Adrenal gland (tissue), 5 donors: ENCODE measurements around the gene MACROD2.

Experiments used
- POLR2A ChIP-seq, 2 donors: fragments of 450-650 bp; IDR thresholded peaks; one replicate each; pipeline ENCODE4 v1.6.1; 2017; ENCODE audit warnings: antibody characterized with exemption in 2 of 2, mild to moderate bottlenecking in 2 of 2, moderate library complexity in 1 of 2
- TF ChIP-seq, protein P1 (sequence below), 6 experiments: fragments of 450-650 bp in 4 of 6; fragments of 200-600 bp in 2 of 6; sonication (generic) in 1 of 6; IDR thresholded peaks; 1 replicate in 5 of 6; 2 replicates in 1 of 6; pipeline versions ENCODE4 v1.5.1 to v1.8.0; 2016 to 2021; ENCODE audit warnings: antibody characterized with exemption in 6 of 6, mild to moderate bottlenecking in 2 of 6, moderate library complexity in 1 of 6
- donor health status: DM: no; HTN: no; CAD: no.

DNA sequence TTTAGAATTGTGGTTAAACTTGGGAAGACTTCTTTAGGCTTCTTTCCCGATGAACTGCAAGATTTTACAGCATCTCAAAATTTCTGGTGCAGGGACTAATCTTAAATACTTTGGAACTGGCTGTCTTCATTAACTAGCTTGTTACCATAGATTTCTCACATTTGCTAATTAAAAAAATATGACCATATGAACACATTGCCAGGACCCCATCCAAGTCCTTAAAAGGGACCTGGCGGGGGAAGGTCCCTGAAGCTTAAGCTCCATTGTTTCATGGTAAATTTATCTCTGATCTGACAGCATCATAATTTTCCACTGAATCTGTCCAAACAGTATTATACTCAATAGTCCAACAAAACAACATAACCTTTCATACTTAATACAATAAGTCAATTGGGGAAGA lies 859.9 kb downstream of the MACROD2 start:
- TF ChIP-seq, protein P1, sequence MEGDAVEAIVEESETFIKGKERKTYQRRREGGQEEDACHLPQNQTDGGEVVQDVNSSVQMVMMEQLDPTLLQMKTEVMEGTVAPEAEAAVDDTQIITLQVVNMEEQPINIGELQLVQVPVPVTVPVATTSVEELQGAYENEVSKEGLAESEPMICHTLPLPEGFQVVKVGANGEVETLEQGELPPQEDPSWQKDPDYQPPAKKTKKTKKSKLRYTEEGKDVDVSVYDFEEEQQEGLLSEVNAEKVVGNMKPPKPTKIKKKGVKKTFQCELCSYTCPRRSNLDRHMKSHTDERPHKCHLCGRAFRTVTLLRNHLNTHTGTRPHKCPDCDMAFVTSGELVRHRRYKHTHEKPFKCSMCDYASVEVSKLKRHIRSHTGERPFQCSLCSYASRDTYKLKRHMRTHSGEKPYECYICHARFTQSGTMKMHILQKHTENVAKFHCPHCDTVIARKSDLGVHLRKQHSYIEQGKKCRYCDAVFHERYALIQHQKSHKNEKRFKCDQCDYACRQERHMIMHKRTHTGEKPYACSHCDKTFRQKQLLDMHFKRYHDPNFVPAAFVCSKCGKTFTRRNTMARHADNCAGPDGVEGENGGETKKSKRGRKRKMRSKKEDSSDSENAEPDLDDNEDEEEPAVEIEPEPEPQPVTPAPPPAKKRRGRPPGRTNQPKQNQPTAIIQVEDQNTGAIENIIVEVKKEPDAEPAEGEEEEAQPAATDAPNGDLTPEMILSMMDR (IDR thresholded peaks at IDR 0.05) = no peak
- no peak for TF ChIP-seq POLR2A (IDR thresholded peaks at IDR 0.05)
